Transverse colon (tissue), 4 donors: Measurements from ENCODE around the gene ZNRF3.

Experiments used
- EP300 ChIP-seq: sonication (generic); formaldehyde crosslinking; IDR thresholded peaks from one replicate; pipeline ENCODE4 v1.6.1; 2017; ENCODE audit warnings: antibody characterized with exemption, low read depth
- POLR2A ChIP-seq: fragments of 450-650 bp; IDR thresholded peaks from one replicate; pipeline ENCODE4 v1.6.1; 2016; ENCODE audit warnings: antibody characterized with exemption, mild to moderate bottlenecking, moderate library complexity
- POLR2AphosphoS5 ChIP-seq, 3 donors: sonication (generic); formaldehyde crosslinking; IDR thresholded peaks; one replicate each; pipeline ENCODE4 v1.6.1; 2016; ENCODE audit warnings: antibody characterized with exemption in 3 of 3
- TF ChIP-seq, protein P1 (sequence below), 5 experiments: fragments of 200-600 bp in 3 of 5; fragments of 450-650 bp in 2 of 5; sonication (generic) in 3 of 5; IDR thresholded peaks; 1 replicate in 2 of 5; 2 replicates in 3 of 5; pipeline ENCODE4 v1.5.1; 2016 to 2017; ENCODE audit warnings: antibody characterized with exemption in 5 of 5, inconsistent platforms in 3 of 5, mild to moderate bottlenecking in 2 of 5, moderate library complexity in 1 of 5

GRCh38 chr22:28955817-28956216 lies 72.4 kb downstream of the ZNRF3 start:
- TF ChIP-seq, protein P1, sequence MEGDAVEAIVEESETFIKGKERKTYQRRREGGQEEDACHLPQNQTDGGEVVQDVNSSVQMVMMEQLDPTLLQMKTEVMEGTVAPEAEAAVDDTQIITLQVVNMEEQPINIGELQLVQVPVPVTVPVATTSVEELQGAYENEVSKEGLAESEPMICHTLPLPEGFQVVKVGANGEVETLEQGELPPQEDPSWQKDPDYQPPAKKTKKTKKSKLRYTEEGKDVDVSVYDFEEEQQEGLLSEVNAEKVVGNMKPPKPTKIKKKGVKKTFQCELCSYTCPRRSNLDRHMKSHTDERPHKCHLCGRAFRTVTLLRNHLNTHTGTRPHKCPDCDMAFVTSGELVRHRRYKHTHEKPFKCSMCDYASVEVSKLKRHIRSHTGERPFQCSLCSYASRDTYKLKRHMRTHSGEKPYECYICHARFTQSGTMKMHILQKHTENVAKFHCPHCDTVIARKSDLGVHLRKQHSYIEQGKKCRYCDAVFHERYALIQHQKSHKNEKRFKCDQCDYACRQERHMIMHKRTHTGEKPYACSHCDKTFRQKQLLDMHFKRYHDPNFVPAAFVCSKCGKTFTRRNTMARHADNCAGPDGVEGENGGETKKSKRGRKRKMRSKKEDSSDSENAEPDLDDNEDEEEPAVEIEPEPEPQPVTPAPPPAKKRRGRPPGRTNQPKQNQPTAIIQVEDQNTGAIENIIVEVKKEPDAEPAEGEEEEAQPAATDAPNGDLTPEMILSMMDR (IDR thresholded peaks at IDR 0.05): no peak
- TF ChIP-seq POLR2AphosphoS5 (IDR thresholded peaks at IDR 0.05) (no peak), POLR2A (no peak), EP300 (no peak)
